Measurements from ENCODE around the gene PRKD3. TPM values are rescaled to one million over a fixed set of nuclear protein-coding genes. Genes with fewer than 3 reads are reported as not detected.

Gene PRKD3
- total RNA-seq, 2 donors from 2014 or later: 21.1 to 28.7 TPM

DNA sequence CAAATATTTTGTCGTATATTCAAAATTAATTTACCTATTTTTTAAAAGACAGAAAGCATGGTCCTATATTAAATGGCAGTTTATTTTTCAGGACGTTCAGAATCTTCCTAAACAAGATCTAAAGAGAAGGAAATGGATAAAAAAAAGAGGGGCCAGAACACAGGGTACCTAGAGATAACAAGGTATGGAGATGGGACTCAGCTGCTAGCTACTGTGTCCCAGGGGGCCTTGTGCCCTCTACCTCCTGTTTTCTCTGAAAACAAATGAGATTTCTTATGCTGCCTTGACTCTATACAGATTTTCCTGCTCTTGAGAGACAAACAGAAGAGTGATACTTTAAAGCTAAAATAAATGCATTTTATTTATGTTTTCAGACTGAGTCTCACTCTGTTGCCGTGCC, 9.3 kb downstream of the PRKD3 start:
- Histone ChIP-seq H3K36me3 (no peaks in the 10 kb centered on the region), H3K4me1 (no peaks in the 10 kb centered on the region), H3K27ac (no peak overlapping the region)

GRCh38 chr2:37307500-37307899, 17.1 kb downstream of the PRKD3 start:
- Histone ChIP-seq H3K36me3 (no peaks in the 10 kb centered on the region), H3K27me3 (no peaks in the 10 kb centered on the region), H3K9me3 (no peaks in the 10 kb centered on the region), H3K4me1 (no peaks in the 10 kb centered on the region), H3K4me3 (no peak overlapping the region), H3K9ac (ENCODE audit: low read depth in 2 of 2, low read length in 2 of 2) (no peak overlapping the region), H3K27ac (no peak overlapping the region)
- no peak for TF ChIP-seq CTCF (IDR thresholded peaks at IDR 0.05)
- no peak for DNase-seq
- intact Hi-C loops (cut with DNase I): no loop called here

More for the DNA sequence above, 9.3 kb downstream of the PRKD3 start:
- no peak for DNase-seq
- Histone ChIP-seq H3K4me3 (no peak overlapping the region), H3K9me3 (no peaks in the 10 kb centered on the region), H3K27me3 (no peaks in the 10 kb centered on the region), H3K9ac (ENCODE audit: low read depth in 2 of 2, low read length in 2 of 2) (no peak overlapping the region)
- intact Hi-C loops (cut with DNase I): no loop called here
- TF ChIP-seq CTCF (IDR thresholded peaks at IDR 0.05): no peak

DNA sequence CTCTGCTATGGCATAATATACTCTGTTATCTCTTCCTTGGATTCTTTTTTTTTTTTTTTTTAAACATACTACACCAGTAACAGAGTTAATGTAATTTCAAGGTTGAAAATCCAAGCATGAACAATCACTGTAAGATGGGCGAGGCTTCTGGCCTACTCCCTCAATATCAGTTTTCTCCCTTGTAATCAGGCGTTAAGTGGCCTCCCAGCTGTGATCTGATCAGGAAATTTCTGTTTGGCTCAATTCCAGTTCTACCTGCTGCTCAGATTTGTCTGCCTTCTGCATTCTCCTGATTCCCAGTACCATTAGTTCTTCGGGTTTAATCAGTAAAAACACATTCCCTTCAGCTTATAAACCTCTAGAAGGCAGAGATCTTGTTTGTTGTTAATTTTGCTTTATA, 18.6 kb downstream of the PRKD3 start:
- Histone ChIP-seq H3K4me3 (no peak overlapping the region), H3K4me1 (no peaks in the 10 kb centered on the region), H3K27me3 (no peaks in the 10 kb centered on the region), H3K9ac (ENCODE audit: low read depth in 2 of 2, low read length in 2 of 2) (no peak overlapping the region), H3K36me3 (no peaks in the 10 kb centered on the region), H3K9me3 (no peaks in the 10 kb centered on the region), H3K27ac (no peak overlapping the region)
- TF ChIP-seq CTCF (IDR thresholded peaks at IDR 0.05): no peak
- DNase-seq: peak; percentile 50
- intact Hi-C loops (cut with DNase I): no loop called here

- H3K4me1 ChIP-seq: no peaks in the 10 kb centered on the region
- H3K9ac ChIP-seq (ENCODE audit: low read depth in 2 of 2, low read length in 2 of 2): no peak overlapping the region
- no peaks in the 10 kb centered on the region for H3K9me3 ChIP-seq
- no peak for TF ChIP-seq CTCF (IDR thresholded peaks at IDR 0.05)
- no peaks in the 10 kb centered on the region for H3K27me3 ChIP-seq
- H3K27ac ChIP-seq: no peak overlapping the region
- no peaks in the 10 kb centered on the region for H3K36me3 ChIP-seq
- intact Hi-C loops (cut with DNase I): no loop called here
- no peak overlapping the region for H3K4me3 ChIP-seq
- DNase-seq: no peak
Measured at GRCh38 chr2:37302701-37303252, 21.9 kb downstream of the PRKD3 start.

DNA sequence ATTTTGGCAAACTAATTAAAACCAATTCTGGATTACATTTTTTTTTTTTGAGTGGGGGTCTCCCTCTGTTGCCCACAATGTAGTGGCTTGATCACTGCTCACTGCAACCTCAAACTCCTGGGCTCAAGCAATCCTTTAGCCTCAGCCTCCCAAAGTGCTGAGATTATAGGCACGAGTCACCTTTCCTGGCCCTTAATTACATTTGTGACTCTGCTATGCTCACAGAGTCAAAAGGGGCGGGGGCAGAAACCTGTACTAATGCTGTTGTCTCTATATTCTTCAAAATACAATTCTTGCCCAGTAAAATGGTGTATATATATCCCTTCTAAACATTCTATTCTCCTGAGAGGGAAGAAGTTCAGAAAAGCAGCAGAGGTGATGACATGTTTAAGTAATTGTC, 23.2 kb downstream of the PRKD3 start:
- TF ChIP-seq CTCF (IDR thresholded peaks at IDR 0.05): no peak
- H3K36me3 ChIP-seq: no peaks in the 10 kb centered on the region
- intact Hi-C loops (cut with DNase I): no loop called here
- no peaks in the 10 kb centered on the region for H3K27me3 ChIP-seq
- no peaks in the 10 kb centered on the region for H3K9me3 ChIP-seq
- no peak overlapping the region for H3K9ac ChIP-seq (ENCODE audit: low read depth in 2 of 2, low read length in 2 of 2)
- no peak overlapping the region for H3K4me3 ChIP-seq
- DNase-seq: no peak
- H3K27ac ChIP-seq: no peak overlapping the region
- no peaks in the 10 kb centered on the region for H3K4me1 ChIP-seq

Measured in colonic mucosa (tissue), 4 donors.